T-helper 2 cell treated with Interferon-gamma antibody and Interleukin-4, amounts not matched to agents 100 ng/mL and 5 ng/mL, for 36 hours (primary cell): ENCODE measurements around the gene TMEM263. TPM values are rescaled to one million over a fixed set of nuclear protein-coding genes. Genes with fewer than 3 reads are reported as not detected.

Source experiments
- intact Hi-C: fragments of 100-400 bp; cut with micrococcal nuclease; formaldehyde crosslinking; loops from one replicate; pipeline ENCODE4 v1.15.1; 2023
- total RNA-seq: library from RNA; stranded (reverse); gene quantifications from 2 replicates; pipeline ENCODE4 v1.2.3, GENCODE V29; 2022

TMEM263 gene
- total RNA-seq, 1 donor from 2014 or later: 23.0 TPM

DNA sequence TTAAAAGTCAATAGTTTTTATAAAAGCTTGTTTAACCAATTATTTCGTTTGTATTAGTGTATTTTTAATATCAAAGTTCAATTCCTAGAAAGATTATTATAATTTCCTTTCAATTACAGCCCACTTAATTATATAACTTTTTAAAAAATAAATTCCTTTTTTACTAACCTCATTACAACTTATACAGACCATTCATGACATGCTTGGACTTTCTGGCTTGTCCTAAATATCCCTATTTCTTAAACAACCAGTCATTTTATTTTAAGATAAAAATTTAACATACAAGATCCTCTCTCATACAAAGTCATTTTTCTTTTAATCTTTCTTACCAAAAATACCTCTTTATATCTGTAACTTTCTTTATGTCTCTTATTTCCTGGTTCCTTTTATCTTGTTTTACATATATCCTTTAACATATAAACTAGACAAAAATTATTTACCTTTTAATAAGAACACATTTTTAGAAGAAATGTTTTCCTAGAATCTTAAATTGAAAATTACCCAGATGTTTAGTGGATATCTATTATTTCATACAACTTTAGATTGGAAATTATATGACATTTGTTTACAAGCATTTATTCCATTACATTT, 10.4 kb upstream of the TMEM263 start:
- intact Hi-C loops: no loop called here

DNA sequence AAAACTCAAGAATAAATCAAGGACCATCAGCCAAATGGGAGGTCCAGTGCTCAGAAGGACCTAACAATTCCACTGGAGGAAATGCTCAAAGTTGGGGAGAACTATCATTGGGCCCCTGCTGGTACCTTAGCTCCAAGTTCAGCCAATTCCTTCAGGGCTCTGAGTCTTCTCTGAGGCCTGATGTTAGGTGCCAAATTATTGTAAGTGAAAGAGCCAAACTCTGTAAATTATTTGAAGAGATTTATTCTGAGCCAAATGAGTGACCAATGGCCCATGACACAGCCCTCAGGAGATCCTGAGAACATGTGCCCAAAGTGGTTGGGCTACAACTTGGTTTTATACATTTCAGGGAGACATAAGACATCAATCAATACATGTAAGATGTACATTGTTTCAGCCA, 8.2 kb upstream of the TMEM263 start:
- intact Hi-C loops: no loop called here

DNA sequence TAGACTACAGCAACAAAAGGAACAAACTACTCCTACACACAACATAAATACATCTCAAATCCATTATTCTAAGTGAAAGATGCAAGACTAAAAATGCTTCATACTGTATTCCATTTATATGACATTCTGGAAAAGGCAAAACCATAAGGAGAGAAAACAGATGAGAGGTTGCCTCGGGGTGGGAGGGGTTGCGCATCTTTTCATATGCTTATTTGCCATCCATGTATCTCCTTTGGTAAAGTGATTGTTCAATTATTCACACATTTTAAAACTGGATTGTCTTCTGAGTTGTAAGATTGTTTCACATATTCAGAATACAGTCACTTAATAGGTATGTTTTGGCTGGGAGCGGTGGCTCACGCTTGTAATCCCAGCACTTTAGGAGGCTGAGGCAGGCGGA, 5.1 kb upstream of the TMEM263 start:
- intact Hi-C loops: loop anchor here (1.0 kb wide), 1 partner anchor 27 kb away; no protein-coding TSS in a partner anchor

DNA sequence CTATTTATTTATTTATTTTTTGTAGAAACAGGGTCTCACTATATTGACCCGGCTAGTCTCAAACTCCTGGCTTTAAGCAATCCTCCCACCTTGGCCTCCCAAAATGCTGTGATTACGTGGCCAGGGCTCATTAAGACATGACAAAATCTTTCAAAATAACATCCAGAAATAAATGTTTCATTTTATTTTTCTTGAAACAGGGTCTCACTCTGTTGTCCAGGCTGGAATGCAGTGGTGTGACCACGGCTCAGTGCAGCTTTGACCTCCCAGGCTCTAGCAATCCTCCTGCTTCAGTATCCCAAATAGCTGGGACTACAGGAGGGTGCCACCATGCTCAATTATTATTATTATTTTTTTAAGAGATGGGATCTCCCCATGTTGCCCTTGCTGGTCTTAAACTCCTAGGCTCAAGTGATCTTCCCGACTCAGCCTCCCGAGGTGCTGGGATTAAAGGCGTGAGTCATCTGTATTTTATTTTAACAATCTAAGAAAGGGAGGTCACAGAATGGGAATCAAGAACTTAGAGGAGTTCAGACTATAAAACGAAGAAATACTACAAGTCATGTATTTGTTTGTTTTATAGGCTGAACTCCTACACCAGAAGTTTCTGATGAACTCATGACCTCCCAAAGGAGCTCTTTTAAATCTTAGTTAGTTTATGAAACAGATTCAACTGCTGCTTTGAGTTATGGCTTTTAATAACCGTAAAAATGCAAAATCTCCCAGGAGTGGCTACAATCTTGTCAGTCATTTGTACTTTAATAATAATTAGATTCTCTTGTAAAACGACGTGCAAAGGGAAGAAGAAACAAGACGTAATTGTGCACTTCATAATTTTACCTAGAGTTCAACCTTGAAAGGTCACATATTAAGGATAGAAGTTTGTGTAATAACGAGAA, 2.1 kb upstream of the TMEM263 start:
- intact Hi-C loops: no loop called here

DNA sequence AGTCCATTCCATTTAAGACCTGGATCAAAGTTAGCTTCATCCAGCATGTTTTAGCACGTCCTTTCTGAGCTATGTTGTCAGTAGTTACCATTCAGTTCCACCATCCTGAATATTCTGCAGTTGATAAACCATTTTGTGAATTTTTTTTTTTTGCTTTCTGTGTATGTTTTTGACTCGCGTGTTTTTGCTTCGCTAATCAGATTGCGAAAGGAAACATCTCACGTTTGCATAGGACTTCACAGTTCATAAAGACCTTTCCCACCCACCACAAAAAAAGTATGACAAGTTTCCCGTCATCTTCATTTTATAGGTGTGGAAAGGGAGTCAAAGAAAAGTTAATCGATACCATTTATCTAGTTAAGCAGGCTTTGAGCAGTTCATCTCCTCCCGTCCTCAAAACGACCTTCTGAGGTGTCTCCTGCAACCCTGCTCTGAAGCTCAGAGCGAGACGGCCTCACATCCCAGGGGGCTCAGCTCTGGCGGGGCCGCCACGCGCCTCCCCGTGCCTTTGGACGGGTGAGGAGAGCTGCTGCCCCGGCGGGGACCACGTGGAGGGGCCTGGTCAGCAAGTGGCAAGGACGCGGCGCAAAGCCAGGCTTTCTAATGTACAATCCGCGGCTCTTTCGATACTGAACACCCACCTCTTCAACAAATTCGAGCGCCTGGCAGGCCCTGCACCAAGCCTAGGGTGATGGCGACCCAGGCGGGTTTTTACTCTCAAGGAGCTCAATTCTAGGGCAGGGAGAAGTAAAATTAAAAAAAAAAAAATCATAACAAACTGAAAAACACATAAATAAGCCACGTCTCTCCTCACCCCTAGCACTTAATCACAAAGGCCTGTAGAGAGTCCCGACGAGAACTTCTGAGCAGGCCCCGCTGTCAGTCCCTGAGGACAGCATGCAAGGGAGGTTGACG, 988 bp upstream of the TMEM263 start:
- intact Hi-C loops: loop anchor here (1.0 kb wide), 3 partner anchors 139 to 597 kb away; partner anchors contain the start of genes CRY1, POLR3B and RIC8B

DNA sequence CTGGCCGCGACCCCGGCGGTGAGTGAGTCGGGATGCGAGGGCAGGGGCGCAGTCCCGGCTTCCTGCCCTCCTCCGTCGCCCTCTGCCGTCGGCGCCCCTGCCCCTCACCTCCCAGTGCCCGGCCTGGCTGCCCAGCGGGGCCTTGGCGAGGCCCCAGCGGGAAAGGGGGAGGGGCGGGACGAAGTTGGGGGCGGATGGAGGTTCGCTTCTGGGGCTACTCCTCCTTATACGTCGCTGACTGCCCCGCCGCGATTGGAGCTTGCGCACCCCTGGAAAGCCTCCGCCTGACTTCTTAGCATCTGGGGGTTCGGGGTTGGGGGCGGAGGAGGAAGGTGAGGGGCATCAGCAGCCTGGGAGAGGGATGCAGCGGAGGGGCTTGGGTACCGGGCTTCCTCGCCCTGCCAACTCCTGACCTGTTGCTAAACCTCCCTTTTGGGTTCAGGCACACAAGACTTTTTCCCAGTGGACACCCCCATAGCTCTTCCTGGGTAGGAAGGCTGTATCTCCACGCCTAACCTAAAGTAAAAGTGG, 406 bp downstream of the TMEM263 start:
- intact Hi-C loops: loop anchor here (1.0 to 2.0 kb wide), 2 partner anchors 31 to 653 kb away; partner anchors contain the start of genes MTERF2 and TCP11L2

DNA sequence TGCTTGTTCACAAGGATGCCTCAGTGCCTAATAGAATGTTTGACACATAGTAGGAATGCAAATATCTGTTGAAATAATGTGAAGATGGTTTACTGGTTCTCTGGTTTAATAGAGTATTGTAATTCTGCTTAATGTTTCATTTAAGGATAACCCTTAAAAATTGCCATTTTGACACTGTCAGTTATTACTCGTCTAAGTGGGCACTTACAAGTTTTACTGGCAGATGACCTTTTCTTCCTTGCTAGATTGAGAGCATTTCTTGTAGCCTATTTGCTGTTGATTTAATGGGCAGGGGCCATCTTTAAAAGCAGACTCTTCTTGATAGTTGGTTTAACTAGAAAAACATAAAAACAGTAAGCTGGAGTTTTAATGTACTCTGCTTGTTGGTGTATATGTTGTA, 1.9 kb downstream of the TMEM263 start:
- intact Hi-C loops: loop anchor here (1.0 to 2.0 kb wide), 2 partner anchors 363 to 655 kb away; partner anchors contain the start of gene TCP11L2

DNA sequence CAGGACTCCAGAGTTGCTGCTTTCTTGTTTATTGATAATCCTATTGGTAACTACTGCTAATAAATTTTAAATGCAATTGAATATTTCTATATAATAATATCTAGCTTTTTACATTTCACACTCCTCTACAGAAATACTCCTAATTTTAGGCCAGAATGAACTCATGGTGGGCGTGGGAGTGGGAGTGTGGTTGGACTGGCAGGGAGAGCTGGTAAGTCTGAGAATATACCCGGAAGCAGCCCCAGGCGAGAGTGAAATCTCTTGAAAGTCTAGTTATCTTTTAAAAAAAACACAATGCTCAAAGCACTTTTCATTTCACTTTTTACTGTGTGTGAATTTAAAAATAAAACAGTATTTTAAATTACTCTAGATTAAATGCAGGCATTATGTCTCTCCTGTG, 4.7 kb downstream of the TMEM263 start:
- intact Hi-C loops: no loop called here

DNA sequence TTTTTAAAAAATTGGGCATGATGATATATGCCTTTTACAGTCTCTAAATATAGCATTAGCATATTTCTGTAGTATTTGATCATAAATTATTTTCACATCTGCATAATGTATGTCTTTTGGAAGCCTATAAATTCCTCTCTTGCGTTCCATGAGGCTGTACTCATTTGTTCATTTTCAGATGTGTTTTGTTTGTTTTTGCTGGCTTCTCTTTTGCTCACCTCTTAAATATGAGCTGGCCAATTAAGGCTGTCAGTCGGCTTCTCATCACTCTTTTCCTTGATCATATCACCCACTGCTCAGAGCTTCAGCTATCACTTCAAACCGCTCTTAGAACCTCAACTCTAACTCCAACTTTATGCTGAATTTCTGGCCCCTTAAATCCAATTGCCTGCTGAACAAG, 6.6 kb downstream of the TMEM263 start:
- intact Hi-C loops: no loop called here

DNA sequence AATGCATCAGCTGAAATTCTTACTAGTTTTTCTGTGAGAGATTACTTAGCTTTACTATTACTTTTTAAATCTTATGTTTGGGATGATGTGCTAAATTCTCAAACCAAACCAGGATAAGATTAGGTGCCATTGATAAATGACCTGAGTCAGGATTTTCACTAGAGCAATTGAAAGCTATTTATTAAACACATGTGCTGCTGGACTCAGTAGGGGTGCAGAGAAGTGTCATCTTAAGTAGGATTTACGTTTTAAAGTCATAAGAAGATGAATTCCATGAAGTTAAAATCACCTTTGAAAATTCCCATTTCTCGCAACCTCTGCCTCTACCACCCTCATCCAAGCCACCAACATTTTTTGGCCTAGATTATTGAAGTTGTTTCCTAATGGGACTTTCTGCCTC, 8.8 kb downstream of the TMEM263 start:
- intact Hi-C loops: no loop called here

DNA sequence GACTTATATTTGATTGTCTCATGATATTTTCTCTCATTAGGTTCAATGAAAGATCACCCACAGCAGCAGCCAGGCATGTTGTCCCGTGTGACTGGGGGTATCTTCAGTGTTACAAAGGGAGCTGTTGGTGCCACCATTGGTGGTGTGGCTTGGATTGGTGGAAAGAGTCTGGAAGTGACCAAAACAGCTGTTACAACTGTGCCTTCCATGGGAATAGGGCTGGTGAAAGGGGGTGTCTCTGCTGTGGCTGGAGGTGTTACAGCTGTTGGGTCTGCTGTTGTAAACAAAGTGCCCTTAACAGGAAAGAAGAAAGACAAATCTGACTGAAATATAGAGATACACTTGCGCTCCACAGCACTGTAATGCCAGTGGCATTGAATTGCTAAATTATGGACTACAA, 15.4 kb downstream of the TMEM263 start:
- intact Hi-C loops: no loop called here

DNA sequence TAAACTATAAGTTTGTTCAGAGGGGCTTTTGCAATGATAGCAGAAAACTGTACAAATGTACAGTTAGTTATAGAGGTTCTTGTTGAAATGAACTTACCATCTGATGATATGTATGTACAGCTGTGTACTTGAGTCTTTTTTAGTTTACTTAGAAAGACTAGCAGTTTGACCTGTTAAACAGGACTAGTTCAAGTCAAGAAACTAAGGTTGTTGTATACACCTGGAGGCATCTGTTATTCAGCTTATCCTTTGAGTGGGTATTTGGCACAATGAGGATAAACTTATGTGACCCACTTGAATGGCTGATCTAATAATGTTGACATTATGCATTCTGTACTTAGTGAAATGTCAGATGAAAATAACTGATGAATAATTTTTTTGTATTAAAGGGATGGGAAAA, 17.8 kb downstream of the TMEM263 start:
- intact Hi-C loops: no loop called here

DNA sequence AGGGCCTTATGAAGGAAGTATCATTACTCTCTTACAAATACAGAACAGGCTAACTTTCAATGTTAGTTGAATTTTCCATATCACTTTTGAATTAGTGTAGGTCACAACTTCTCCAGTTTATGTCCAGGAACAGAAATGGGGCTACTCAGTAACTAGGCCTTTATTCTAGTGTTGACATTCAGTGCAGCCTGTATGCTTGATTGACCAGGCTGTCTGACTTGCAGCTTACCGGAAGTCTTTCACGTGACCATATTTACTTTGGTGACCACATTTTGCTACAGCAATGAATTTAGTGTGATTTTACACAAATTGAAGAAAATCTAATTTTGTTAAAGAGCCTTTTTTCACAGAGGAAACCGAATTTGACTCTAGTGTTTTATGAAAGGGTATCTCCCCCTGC, 18.8 kb downstream of the TMEM263 start:
- intact Hi-C loops: no loop called here

DNA sequence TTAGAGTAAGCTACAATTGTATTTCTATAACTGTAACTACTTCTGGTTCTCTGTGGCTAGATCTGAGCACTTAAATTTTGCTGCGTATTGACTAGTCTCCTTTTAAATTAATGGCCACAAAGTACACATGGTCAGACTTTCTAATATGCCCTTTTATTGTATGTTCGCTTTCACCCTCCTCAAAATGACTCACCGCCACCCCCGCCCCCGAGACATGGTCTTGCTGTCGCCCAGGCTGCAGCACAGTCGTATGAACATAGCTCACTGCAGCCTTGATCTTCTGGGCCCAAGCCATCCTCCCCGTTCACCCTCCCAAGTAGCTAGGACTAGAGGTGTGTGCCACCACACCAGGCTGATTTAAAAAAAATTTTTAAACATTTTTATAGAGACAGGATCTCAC, 19.4 kb downstream of the TMEM263 start:
- intact Hi-C loops: no loop called here

DNA sequence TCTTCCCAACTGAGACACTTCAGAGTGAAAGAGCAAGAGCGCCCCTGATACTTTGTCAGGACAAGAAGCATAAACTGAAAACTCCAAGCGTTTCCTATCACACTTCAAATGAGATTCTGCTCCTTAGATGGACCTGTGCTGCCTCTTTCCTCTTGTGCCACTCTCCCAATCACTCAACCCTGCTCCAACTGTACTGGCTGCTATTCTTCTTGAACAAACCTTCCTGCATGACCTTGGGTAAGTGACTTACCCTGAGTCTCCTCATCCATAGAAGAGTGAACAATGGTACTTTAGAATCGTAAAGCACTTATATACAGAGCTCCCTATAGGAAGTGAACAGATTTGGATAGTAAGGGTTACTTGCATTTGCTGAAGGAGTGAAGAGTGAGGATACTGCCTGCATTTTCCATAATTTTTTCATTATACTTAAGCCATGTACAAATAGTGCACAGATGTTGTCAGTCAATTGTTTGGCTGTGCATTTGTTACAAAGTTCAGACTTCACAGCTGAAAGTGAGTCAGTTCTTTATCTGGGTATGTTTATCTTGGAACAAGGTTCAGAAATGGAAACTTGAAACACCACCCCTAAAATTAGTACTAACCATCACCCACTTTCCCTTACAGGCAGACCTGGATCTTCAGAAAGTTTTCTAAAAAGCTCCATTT, 20.4 kb downstream of the TMEM263 start:
- intact Hi-C loops: no loop called here

DNA sequence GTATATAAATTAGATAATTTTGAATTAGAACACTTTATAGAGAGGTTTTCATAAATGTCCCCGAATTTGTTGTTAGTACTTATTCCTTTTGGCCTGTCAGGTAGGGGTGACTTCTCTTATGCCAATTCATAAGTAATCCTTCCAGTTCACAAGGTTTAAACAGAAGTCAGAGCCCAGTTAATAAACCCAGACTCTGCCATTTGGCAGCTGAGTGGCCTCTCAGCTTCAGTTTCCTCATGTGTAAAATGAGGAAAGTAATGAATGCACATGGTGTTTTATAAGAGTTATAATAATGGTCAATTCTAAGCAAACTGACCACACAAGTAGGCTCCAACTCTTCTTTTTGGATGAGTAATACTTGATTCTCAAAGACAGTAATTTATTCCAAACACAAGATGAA, 21.0 kb downstream of the TMEM263 start:
- intact Hi-C loops: no loop called here

DNA sequence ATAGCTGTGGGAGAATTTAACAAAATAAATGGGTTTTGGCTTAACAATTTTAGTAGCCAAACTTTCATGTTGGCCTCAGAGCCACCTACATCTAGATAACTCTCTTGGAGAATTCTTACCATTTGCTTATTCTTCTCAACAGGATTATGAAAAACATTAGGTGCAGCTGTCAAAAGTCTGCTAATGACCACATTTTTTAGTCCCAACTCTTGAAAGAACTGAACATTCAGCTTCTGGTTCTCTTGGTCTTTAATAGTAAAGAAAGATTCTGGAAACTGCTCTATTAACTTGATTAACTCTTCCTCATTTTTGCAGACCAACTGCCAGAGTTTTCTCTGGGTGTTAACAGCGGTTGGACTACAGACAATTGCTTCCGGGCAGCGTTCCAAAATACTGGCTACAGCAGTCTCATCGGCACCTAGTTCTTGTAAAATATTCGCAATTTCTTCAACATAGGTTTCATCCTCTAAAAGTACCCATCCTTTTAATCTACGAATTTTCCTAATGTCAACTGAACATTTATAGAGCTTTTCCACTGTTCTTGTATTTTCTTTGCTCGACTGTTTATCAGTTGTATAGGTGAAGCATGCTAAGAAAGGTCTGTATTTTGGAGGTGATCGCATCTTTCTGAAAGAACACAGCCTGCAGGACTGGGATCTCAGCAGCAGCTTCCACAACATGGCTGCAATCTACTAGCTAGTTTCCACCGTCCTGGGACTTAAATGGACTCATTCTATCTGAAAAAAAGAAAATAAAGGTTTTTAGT, 22.5 kb downstream of the TMEM263 start:
- intact Hi-C loops: no loop called here

DNA sequence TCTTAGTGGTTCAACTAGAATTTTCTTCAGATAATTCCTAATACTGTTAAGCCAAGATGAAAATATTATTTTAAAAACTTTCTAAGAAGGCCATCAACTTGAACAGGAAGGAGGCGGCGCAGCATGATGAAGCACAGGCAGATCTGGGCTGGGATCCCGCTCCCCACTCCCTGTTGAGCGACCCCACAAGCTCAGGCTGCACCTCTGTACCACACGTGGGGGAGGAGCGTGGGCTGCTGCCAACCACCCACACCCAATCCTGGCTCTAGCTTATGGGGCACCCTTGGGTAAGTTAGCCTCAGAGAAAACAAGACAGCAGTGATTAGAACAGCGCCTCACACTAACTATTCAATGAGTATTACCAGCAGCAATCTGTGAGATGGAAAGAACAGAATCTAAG, 25.2 kb downstream of the TMEM263 start:
- intact Hi-C loops: no loop called here

DNA sequence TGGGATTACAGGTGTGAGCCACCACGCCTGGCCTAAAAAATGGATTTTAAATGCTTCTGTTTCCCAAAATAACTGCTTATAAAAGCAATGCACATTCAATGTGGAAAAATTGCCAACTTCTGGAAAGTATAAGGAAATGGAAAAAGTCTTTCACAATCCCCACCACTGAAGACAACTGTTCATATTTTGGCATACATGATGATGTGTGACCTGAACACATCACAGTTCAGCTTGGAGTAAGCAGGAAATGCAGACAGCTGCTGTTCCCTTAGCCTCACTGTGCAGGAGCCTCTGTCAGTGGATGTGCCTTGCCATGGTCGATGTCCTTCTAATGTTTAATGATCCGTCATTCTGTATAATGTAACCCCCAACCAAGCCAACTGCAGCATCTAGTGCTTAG, 26.1 kb downstream of the TMEM263 start:
- intact Hi-C loops: no loop called here

DNA sequence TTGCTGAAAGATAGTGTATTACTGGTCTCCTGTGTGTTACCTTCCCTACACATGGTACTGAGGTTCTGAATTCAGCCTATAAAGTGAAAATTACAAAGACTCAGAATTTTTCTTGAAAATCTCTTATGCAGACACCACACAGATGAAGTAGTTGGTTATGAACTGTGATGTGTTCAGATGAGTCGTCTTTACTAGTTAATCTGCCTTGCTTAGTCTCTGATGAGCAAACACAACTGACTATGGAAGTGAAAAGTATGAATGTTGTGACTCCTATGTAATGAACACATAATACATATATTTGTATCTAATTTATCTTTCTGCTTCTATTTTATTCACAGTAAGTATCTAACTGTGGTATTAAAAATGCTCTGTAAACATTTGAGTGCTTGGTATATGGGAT, 26.5 kb downstream of the TMEM263 start:
- intact Hi-C loops: no loop called here
